OCI-LY3 (cell line): Measurements from ENCODE around the gene RNF111.

Experiments used
- EZH2phosphoT487 ChIP-seq: fragments of 200-600 bp; shearing (Covaris generic); IDR thresholded peaks from 2 replicates; pipeline ENCODE4 v1.6.1; 2018; ENCODE audit warnings: antibody characterized with exemption, mixed run types, low read depth
- TF ChIP-seq, protein P1 (sequence below): fragments of 200-600, 300-600 bp; sonication (generic); IDR thresholded peaks from 2 replicates; pipeline ENCODE4 v1.5.1; 2014; ENCODE audit warnings: antibody characterized with exemption, low read length, low read depth

- TF ChIP-seq EZH2phosphoT487 = no peak
- TF ChIP-seq, protein P1, sequence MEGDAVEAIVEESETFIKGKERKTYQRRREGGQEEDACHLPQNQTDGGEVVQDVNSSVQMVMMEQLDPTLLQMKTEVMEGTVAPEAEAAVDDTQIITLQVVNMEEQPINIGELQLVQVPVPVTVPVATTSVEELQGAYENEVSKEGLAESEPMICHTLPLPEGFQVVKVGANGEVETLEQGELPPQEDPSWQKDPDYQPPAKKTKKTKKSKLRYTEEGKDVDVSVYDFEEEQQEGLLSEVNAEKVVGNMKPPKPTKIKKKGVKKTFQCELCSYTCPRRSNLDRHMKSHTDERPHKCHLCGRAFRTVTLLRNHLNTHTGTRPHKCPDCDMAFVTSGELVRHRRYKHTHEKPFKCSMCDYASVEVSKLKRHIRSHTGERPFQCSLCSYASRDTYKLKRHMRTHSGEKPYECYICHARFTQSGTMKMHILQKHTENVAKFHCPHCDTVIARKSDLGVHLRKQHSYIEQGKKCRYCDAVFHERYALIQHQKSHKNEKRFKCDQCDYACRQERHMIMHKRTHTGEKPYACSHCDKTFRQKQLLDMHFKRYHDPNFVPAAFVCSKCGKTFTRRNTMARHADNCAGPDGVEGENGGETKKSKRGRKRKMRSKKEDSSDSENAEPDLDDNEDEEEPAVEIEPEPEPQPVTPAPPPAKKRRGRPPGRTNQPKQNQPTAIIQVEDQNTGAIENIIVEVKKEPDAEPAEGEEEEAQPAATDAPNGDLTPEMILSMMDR = no peak
Measured at GRCh38 chr15:58983261-58983660, 4.2 kb upstream of the RNF111 start.
